PC-3 (cell line): ENCODE results near the gene PDLIM4.

ENCODE experiments used
- CTCF ChIP-seq: fragments of 300-600 bp; sonication (generic); conservative IDR thresholded peaks from 2 replicates; pipeline ENCODE4 v1.5.1; 2017; ENCODE audit warnings: antibody characterized with exemption, low read depth, mild to moderate bottlenecking, low read length
- EZH2 ChIP-seq: fragments of 300-600 bp; sonication (generic); IDR thresholded peaks from one replicate; pipeline ENCODE4 v1.6.1; 2017; ENCODE audit warnings: antibody characterized with exemption, mild to moderate bottlenecking, low read length; ENCODE audit not compliant: unreplicated experiment
- EZH2phosphoT487 ChIP-seq: fragments of 300-600 bp; sonication (generic); IDR thresholded peaks from 2 replicates; pipeline ENCODE4 v1.6.1; 2018; ENCODE audit warnings: mild to moderate bottlenecking, antibody characterized with exemption, low read length, borderline replicate concordance

GRCh38 chr5:132302413-132302812, 44.9 kb downstream of the PDLIM4 start:
- TF ChIP-seq CTCF (no peak), EZH2phosphoT487 (no peak), EZH2 (no peak)
